ENCODE data around the gene SLC27A2.
"Not testable (repeated sequence)": the region's sequence is repeated elsewhere in the genome, so short reads cannot be mapped to it uniquely, and the experiment has no call there.

DNA sequence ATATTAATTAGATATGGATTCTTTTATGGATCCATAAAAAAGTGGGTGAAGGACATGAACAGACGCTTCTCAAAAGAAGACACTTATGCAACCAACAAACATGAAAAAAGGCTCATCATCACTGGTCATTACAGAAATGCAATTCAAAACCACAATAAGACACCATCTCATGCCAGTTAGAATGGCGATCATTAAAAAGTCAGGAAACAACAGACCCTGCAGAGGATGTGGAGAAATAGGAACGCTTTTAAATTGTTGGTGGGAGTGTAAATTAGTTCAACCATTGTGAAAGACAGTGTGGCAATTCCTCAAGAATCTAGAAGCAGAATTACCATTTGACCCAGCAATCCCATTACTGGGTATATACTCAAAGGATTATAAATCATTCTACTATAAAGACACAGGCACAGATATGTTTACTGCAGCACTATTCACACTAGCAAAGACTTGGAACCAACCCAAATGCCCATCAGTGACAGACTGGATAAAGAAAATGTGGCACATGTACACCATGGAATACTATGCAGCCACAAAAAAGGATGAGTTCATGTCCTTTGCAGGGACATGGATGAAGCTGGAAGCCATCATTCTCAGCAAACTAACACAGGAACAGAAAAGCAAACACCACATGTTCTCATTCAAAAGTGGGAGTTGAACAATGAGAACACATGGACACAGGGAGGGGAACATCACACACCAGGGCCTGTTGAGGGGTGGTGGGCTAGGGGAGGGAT lies 49.6 kb upstream of the SLC27A2 start:
- TF ChIP-seq, protein P1, sequence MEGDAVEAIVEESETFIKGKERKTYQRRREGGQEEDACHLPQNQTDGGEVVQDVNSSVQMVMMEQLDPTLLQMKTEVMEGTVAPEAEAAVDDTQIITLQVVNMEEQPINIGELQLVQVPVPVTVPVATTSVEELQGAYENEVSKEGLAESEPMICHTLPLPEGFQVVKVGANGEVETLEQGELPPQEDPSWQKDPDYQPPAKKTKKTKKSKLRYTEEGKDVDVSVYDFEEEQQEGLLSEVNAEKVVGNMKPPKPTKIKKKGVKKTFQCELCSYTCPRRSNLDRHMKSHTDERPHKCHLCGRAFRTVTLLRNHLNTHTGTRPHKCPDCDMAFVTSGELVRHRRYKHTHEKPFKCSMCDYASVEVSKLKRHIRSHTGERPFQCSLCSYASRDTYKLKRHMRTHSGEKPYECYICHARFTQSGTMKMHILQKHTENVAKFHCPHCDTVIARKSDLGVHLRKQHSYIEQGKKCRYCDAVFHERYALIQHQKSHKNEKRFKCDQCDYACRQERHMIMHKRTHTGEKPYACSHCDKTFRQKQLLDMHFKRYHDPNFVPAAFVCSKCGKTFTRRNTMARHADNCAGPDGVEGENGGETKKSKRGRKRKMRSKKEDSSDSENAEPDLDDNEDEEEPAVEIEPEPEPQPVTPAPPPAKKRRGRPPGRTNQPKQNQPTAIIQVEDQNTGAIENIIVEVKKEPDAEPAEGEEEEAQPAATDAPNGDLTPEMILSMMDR (conservative IDR thresholded peaks at IDR 0.05; ENCODE audit: low read depth, low read length), result not testable (repeated sequence)
- not testable (repeated sequence) for TF ChIP-seq EZH2 (IDR thresholded peaks at IDR 0.05; ENCODE audit: borderline replicate concordance, low read depth, low read length, poor library complexity, severe bottlenecking)
